Stomach (tissue), 9 donors: Measurements from ENCODE around the gene SHLD1. TPM values are rescaled to one million over a fixed set of nuclear protein-coding genes. Genes with fewer than 3 reads are reported as not detected.

Experiments used
- DNase-seq, 2 donors: peaks; one replicate each; pipeline versions ENCODE4 v3.0.0 to v3.0.0-alpha.2; 2013 to 2019
- H3K27ac ChIP-seq, 5 donors: fragments of 200-600 bp in 4 of 5; sonication (generic) in 4 of 5; one replicate each; pipeline ENCODE4 v1.5.1; 2013 to 2019; ENCODE audit warnings: mild to moderate bottlenecking in 1 of 5, moderate library complexity in 1 of 5
- H3K27me3 ChIP-seq, 3 donors: fragments of 200-600 bp; sonication (generic); one replicate each; pipeline ENCODE4 v1.5.1; 2017 to 2019; ENCODE audit warnings: mixed run types in 1 of 3
- H3K36me3 ChIP-seq, 4 donors: fragments of 200-600 bp; sonication (generic); 1 replicate in 3 of 4; 2 replicates in 1 of 4; pipeline ENCODE4 v1.5.1; 2016 to 2019
- H3K4me1 ChIP-seq, 4 donors: fragments of 200-600 bp; sonication (generic); one replicate each; pipeline ENCODE4 v1.5.1; 2016 to 2019
- H3K4me3 ChIP-seq, 4 donors: fragments of 200-600 bp; sonication (generic) in 3 of 4; one replicate each; pipeline ENCODE4 v1.5.1; 2016 to 2019; ENCODE audit warnings: mild to moderate bottlenecking in 1 of 4
- H3K9me3 ChIP-seq, 4 donors: fragments of 200-600 bp; sonication (generic); one replicate each; pipeline ENCODE4 v1.5.1; 2016 to 2019
- EP300 ChIP-seq: sonication (generic); formaldehyde crosslinking; IDR thresholded peaks from one replicate; pipeline ENCODE4 v1.6.1; 2017; ENCODE audit warnings: antibody characterized with exemption
- POLR2A ChIP-seq, 4 donors: fragments of 450-650 bp; IDR thresholded peaks; one replicate each; pipeline ENCODE4 v1.6.1; 2016; ENCODE audit warnings: antibody characterized with exemption in 4 of 4, control low read depth in 2 of 4, mild to moderate bottlenecking in 1 of 4, moderate library complexity in 1 of 4
- POLR2AphosphoS5 ChIP-seq, 3 donors: sonication (generic); formaldehyde crosslinking; IDR thresholded peaks; one replicate each; pipeline ENCODE4 v1.6.1; 2016; ENCODE audit warnings: antibody characterized with exemption in 3 of 3
- WGBS, 5 donors: extraction: QIAGEN DNeasy Blood & Tissue Kit in 3 of 5; methylation state at CpG; one replicate each; pipeline versions ENCODE4 v1.1.5 to v1.1.7; 2013 to 2018; 5-methylcytosine and 5-hydroxymethylcytosine counted together
- intact Hi-C: fragments of 100-400 bp; cut with DNase I; formaldehyde crosslinking; loops from one replicate; pipeline ENCODE4 v1.15.1; 2023; ENCODE audit warnings: low total_unique reads
- polyA plus RNA-seq, 3 donors: library from polyadenylated mRNA; stranded (reverse); fragments of 200-250 nt; gene quantifications; one replicate each; pipeline ENCODE4 v1.2.3, GENCODE V29; 2013
- total RNA-seq, 5 donors: library from RNA; depleted of rRNA; stranded (reverse); fragments of >200 nt; gene quantifications; one replicate each; pipeline versions ENCODE4 v1.1.0 to v1.2.3, GENCODE V29; 2014 to 2016
- TF ChIP-seq, protein P1 (sequence below), 7 experiments: fragments of 450-650 bp in 4 of 7; fragments of 200-600 bp in 3 of 7; sonication (generic) in 3 of 7; IDR thresholded peaks; one replicate each; pipeline ENCODE4 v1.5.1; 2016 to 2019; ENCODE audit warnings: antibody characterized with exemption in 7 of 7, control low read depth in 2 of 7, mild to moderate bottlenecking in 1 of 7
- donor health status: healthy with polysubstance abuse.
- donor health status: Bipolar disorder and iron deficiency.
- donor health status: healthy.

Gene SHLD1
- total and polyA plus RNA-seq, 8 donors, result 1.3 to 10.5 (median 3.5) TPM; not detected in 1

DNA sequence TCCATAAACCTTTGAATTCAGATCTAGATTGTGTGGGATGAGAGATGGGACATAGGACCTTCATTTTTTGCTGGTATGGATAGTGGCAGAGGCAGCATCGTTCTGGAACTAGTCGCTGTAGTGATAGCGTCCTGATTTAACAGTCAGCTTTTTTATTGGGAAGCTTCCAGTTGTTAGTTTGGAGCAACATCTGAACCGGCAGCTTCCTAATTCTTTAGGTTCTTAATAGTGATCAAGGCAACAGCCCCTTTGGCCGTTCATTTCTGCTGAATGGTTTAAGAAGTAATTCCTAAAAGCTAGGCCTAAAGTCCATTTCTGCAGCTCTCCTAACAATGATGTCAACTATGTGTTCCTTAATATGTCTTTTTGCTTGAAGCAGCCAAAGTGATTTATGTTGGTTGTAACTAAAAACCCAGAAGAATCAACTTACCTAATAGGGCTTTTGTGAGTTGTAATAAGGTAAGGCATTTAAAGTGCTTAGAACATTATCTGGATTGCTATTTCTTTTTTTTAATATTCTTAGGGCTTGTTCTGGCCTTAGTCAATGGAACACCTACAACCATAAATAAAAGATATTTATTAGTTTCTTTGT is 90.3 kb downstream of the SHLD1 start:
- DNase-seq, result no peak
- H3K4me3 ChIP-seq, result no peak overlapping the region
- TF ChIP-seq EP300 (no peak), POLR2A (IDR thresholded peaks at IDR 0.05) (no peak), POLR2AphosphoS5 (IDR thresholded peaks at IDR 0.05) (no peak)
- TF ChIP-seq, protein P1, sequence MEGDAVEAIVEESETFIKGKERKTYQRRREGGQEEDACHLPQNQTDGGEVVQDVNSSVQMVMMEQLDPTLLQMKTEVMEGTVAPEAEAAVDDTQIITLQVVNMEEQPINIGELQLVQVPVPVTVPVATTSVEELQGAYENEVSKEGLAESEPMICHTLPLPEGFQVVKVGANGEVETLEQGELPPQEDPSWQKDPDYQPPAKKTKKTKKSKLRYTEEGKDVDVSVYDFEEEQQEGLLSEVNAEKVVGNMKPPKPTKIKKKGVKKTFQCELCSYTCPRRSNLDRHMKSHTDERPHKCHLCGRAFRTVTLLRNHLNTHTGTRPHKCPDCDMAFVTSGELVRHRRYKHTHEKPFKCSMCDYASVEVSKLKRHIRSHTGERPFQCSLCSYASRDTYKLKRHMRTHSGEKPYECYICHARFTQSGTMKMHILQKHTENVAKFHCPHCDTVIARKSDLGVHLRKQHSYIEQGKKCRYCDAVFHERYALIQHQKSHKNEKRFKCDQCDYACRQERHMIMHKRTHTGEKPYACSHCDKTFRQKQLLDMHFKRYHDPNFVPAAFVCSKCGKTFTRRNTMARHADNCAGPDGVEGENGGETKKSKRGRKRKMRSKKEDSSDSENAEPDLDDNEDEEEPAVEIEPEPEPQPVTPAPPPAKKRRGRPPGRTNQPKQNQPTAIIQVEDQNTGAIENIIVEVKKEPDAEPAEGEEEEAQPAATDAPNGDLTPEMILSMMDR (IDR thresholded peaks at IDR 0.05), result no peak
- H3K27ac ChIP-seq, result no peak overlapping the region
- 82 to 93% (median 87%) methylated on average over 5 of the region's 5 CpGs for WGBS, 5 donors
- peaks cover 4 to 17% (median 7%) of the 10 kb centered on the region in 4 donors for H3K4me1 ChIP-seq
- no peaks in the 10 kb centered on the region for H3K27me3 ChIP-seq
- intact Hi-C loops, result no loop called here
- H3K36me3 ChIP-seq, result no peaks in the 10 kb centered on the region
- no peaks in the 10 kb centered on the region for H3K9me3 ChIP-seq

DNA sequence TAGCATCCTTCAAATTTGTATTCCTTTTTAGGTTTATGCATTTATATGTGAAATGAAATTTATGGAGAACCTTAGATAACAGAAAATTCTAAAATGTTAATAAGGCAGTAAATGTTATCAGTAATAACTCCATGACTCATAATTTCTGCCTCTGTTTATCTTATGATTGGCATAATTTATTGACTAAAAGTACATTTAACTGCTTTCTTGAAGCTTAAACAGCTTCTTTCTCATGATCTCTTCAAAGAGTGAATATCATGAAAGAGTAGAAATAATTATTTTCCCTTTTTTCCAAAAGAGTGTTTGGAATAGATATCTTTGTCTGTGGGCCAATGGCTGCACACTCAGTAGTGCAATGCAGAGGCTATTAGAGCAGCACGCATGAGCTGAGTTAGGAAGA is 91.3 kb downstream of the SHLD1 start:
- Histone ChIP-seq H3K36me3 (no peaks in the 10 kb centered on the region), H3K27me3 (no peaks in the 10 kb centered on the region), H3K4me1 (peaks cover 0 to 19% (median 10%) of the 10 kb centered on the region in 4 donors), H3K27ac (no peak overlapping the region), H3K9me3 (no peaks in the 10 kb centered on the region), H3K4me3 (no peak overlapping the region)
- 41 to 81% (median 52%) methylated on average over 1 of the region's 1 CpG for WGBS, 5 donors
- intact Hi-C loops, result no loop called here
- no peak for DNase-seq
- TF ChIP-seq EP300, result no peak
- TF ChIP-seq, protein P1 (IDR thresholded peaks at IDR 0.05), result no peak
- no peak for TF ChIP-seq POLR2A (IDR thresholded peaks at IDR 0.05)
- no peak for TF ChIP-seq POLR2AphosphoS5 (IDR thresholded peaks at IDR 0.05)

DNA sequence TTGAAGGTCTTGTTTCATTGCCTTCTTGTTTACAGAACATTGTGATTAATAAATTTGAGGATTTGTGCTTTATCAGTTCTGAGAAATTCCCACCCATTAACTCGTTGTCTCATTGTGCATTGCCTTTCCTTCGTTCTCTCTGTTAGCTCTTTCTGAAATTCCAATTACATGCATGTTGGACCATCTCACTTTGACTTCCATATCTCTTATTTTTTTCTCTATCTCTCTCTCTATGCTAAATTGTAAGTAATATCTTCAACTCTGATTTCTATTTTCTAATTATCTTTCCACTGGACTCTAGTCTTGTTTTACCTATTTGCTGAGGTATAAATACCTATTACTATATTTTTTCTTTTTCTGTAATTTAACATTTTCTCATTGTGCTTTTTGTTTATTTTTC is 92.3 kb downstream of the SHLD1 start:
- intact Hi-C loops, result no loop called here
- H3K27me3 ChIP-seq, result no peaks in the 10 kb centered on the region
- WGBS, 5 donors, result 81 to 95% (median 84%) methylated on average over 2 of the region's 2 CpGs
- no peaks in the 10 kb centered on the region for H3K9me3 ChIP-seq
- H3K27ac ChIP-seq, result no peak overlapping the region
- TF ChIP-seq EP300, result no peak
- TF ChIP-seq, protein P1 (IDR thresholded peaks at IDR 0.05), result no peak
- no peak for DNase-seq
- H3K4me3 ChIP-seq, result no peak overlapping the region
- no peaks in the 10 kb centered on the region for H3K36me3 ChIP-seq
- peaks cover 0 to 23% (median 12%) of the 10 kb centered on the region in 4 donors for H3K4me1 ChIP-seq

DNA sequence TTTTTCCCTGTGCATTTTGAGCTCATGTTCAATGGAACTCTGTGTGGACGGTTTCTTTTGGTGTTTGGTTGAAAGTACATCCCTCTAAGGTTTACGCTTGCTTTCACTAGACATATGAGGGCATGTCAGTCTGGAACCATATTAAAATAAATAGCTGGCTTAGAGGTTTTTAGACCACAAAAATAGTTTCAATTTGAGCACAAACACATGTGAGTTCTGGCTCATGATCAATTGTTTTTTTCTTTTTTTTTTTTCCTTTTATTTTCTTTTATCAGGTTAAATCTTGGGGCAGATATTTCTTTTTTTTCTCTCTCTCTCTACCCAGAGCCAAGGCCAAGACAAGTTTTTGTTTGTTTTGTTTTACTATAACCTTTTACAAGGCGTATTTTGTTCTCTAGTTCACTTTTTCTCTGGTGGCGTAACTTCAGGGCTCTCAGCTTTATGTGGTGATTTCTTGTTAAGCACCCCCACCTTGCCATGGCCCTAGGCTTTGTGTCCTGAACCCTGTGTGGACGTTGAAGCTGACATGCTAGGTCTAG is 92.9 kb downstream of the SHLD1 start:
- Histone ChIP-seq H3K36me3 (no peaks in the 10 kb centered on the region), H3K4me3 (no peak overlapping the region), H3K9me3 (no peaks in the 10 kb centered on the region), H3K27ac (no peak overlapping the region), H3K4me1 (peaks cover 0 to 23% (median 12%) of the 10 kb centered on the region in 4 donors), H3K27me3 (no peaks in the 10 kb centered on the region)
- no peak for DNase-seq
- 52 to 72% (median 68%) methylated on average over 5 of the region's 5 CpGs for WGBS, 5 donors
- intact Hi-C loops, result no loop called here
- TF ChIP-seq POLR2AphosphoS5 (IDR thresholded peaks at IDR 0.05), result no peak
- TF ChIP-seq, protein P1 (IDR thresholded peaks at IDR 0.05), result no peak
